Measurements from ENCODE around the gene CCBE1.
"Not testable (repeated sequence)": the region's sequence is repeated elsewhere in the genome, so short reads cannot be mapped to it uniquely, and the experiment has no call there.

CCBE1 gene

GRCh38 chr18:59650266-59650820 is 46.9 kb downstream of the CCBE1 start:
- no peak for DNase-seq

GRCh38 chr18:59649591-59649990 is 47.6 kb downstream of the CCBE1 start:
- DNase-seq: no peak

- not testable (repeated sequence) for DNase-seq
Measured at GRCh38 chr18:59648469-59648868, 48.8 kb downstream of the CCBE1 start.

GRCh38 chr18:59646963-59647307 is 50.3 kb downstream of the CCBE1 start:
- no peak for DNase-seq

GRCh38 chr18:59646228-59646962 is 50.8 kb downstream of the CCBE1 start:
- DNase-seq: no peak

GRCh38 chr18:59643740-59644139 is 53.5 kb downstream of the CCBE1 start:
- no peak for DNase-seq

GRCh38 chr18:59640721-59641120 is 56.5 kb downstream of the CCBE1 start:
- DNase-seq: no peak

- DNase-seq: no peak
Measured at GRCh38 chr18:59639821-59640220, 57.4 kb downstream of the CCBE1 start.

- no peak for DNase-seq
Measured at GRCh38 chr18:59639136-59639535, 58.1 kb downstream of the CCBE1 start.

- DNase-seq: no peak
Measured at GRCh38 chr18:59633961-59634485, 63.2 kb downstream of the CCBE1 start.

GRCh38 chr18:59633317-59633716 is 63.9 kb downstream of the CCBE1 start:
- no peak for DNase-seq

- DNase-seq: no peak
Measured at GRCh38 chr18:59631583-59632181, 65.5 kb downstream of the CCBE1 start.

- no peak for DNase-seq
Measured at GRCh38 chr18:59629894-59630293, 67.3 kb downstream of the CCBE1 start.

GRCh38 chr18:59628995-59629394 is 68.2 kb downstream of the CCBE1 start:
- no peak for DNase-seq

GRCh38 chr18:59627414-59627813 is 69.8 kb downstream of the CCBE1 start:
- no peak for DNase-seq

- DNase-seq: no peak
Measured at GRCh38 chr18:59624369-59624765, 72.9 kb downstream of the CCBE1 start.

GRCh38 chr18:59623456-59624368 is 73.5 kb downstream of the CCBE1 start:
- no peak for DNase-seq

- DNase-seq: no peak
Measured at GRCh38 chr18:59621027-59621426, 76.2 kb downstream of the CCBE1 start.

- no peak for DNase-seq
Measured at GRCh38 chr18:59620381-59620780, 76.8 kb downstream of the CCBE1 start.

- no peak for DNase-seq
Measured at GRCh38 chr18:59619816-59620215, 77.4 kb downstream of the CCBE1 start.

GRCh38 chr18:59617468-59617932 is 79.7 kb downstream of the CCBE1 start:
- DNase-seq: no peak

- no peak for DNase-seq
Measured at GRCh38 chr18:59616501-59616900, 80.7 kb downstream of the CCBE1 start.

GRCh38 chr18:59613903-59614302 is 83.3 kb downstream of the CCBE1 start:
- no peak for DNase-seq

Data from activated naive CD4-positive, alpha-beta T cell treated with Interleukin-2 at 50 U/mL for 16 hours (primary cell).